ENCODE data around the gene MEIS2. TPM values are rescaled to one million over a fixed set of nuclear protein-coding genes. Genes with fewer than 3 reads are reported as not detected.

Gene MEIS2
- total and polyA plus RNA-seq, 2 donors (not counting 3 experiments of a cell fraction or from before 2014, with no cell fraction given): 22.5 to 26.2 TPM

DNA sequence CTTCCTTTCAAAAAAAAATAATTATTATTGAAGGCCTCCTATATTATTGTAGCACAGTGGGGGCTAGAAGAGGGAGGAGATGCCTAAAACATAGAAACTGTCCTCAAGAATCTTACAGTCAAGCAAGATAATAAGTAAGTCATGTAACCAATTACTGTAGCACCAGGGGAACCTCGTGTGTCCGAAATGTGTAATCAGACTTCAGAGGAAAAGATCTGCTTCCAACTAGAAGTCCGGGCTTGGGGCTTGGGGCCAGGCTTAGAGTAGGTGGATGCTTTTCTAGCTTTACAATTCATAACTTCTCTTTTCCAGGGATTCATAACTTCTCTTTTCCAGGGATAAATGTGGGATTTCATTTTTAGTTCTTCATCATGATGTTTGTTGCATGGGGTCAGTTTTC, 29.2 kb downstream of the MEIS2 start:
- Histone ChIP-seq H3K4me3 (replicated peaks in 1 of 3; ENCODE audit: insufficient read depth in 1 of 3, low read depth in 1 of 3, low read length in 3 of 3) (no peak overlapping the region), H3K4me1 (ENCODE audit: control insufficient read depth, extremely low read depth, insufficient read depth, low read length) (no peaks in the 10 kb centered on the region), H4K20me1 (replicated peaks; ENCODE audit: control insufficient read depth, extremely low read depth, insufficient read depth, low read length) (no peaks in the 10 kb centered on the region), H3K9me1 (replicated peaks; ENCODE audit: control insufficient read depth, extremely low read depth, insufficient read depth, low read length) (no peaks in the 10 kb centered on the region), H3K4me2 (ENCODE audit: insufficient read depth, low read length) (no peak overlapping the region), H3K27ac (ENCODE audit: insufficient read depth, low read depth, low read length) (no peak overlapping the region), H3K27me3 (ENCODE audit: control insufficient read depth in 2 of 2, insufficient read depth in 2 of 2, low read length in 2 of 2) (no peaks in the 10 kb centered on the region), H3K9ac (replicated peaks; ENCODE audit: extremely low read depth, insufficient read depth, low read length) (no peak overlapping the region), H3K79me2 (ENCODE audit: control insufficient read depth, insufficient read depth, low read length) (no peaks in the 10 kb centered on the region), H3K36me3 (ENCODE audit: control insufficient read depth in 2 of 2, extremely low read depth in 1 of 2, insufficient read depth in 2 of 2, low read length in 2 of 2) (peaks cover 0 to 2% of the 10 kb centered on the region in 2 experiments), H3K9me3 (replicated peaks; ENCODE audit: control insufficient read depth, insufficient read depth, low read length) (no peaks in the 10 kb centered on the region), H2AFZ (ENCODE audit: low read depth, low read length) (no peak overlapping the region)
- FAIRE-seq (no peak), DNase-seq (ENCODE audit: low read depth, low spot score) (no peak)
- CTCF ChIA-PET: no interaction called here
- dilution Hi-C loops (cut with MboI; ENCODE audit: extremely low pct_ligation_motif_present, low sequenced_read_pairs): no loop called here
- no peak for TF ChIP-seq EZH2 (IDR thresholded peaks at IDR 0.05; ENCODE audit: borderline replicate concordance, low read depth, low read length, severe bottlenecking)
- TF ChIP-seq FOS (IDR thresholded peaks at IDR 0.05; ENCODE audit: borderline replicate concordance, insufficient read depth, low read length): no peak
- no peak for TF ChIP-seq GATA2 (IDR thresholded peaks at IDR 0.05; ENCODE audit: insufficient read depth, insufficient read length, low read depth, low read length)
- no peak for TF ChIP-seq JUN (IDR thresholded peaks at IDR 0.05; ENCODE audit: borderline replicate concordance, insufficient read depth, insufficient read length, low read depth)
- TF ChIP-seq MYC (IDR thresholded peaks at IDR 0.05; ENCODE audit: low read depth, low read length): no peak
- TF ChIP-seq CTCF (IDR thresholded peaks at IDR 0.05; ENCODE audit: extremely low read depth in 1 of 2, insufficient read depth in 1 of 2, low read depth in 1 of 2, low read length in 2 of 2): no peak
- TF ChIP-seq MAX (IDR thresholded peaks at IDR 0.05; ENCODE audit: insufficient read depth, insufficient read length): no peak
- POLR2A ChIA-PET: no interaction called here
- intact Hi-C loops (cut with micrococcal nuclease): no loop called here
- BruUV-seq (replicated peaks): no TSS peak
